ENCODE data around the gene MICU2. TPM values are rescaled to one million over a fixed set of nuclear protein-coding genes. Genes with fewer than 3 reads are reported as not detected.

The MICU2 gene
- total and polyA plus RNA-seq, 2 experiments from 2014 or later: 51.0 to 122 TPM

DNA sequence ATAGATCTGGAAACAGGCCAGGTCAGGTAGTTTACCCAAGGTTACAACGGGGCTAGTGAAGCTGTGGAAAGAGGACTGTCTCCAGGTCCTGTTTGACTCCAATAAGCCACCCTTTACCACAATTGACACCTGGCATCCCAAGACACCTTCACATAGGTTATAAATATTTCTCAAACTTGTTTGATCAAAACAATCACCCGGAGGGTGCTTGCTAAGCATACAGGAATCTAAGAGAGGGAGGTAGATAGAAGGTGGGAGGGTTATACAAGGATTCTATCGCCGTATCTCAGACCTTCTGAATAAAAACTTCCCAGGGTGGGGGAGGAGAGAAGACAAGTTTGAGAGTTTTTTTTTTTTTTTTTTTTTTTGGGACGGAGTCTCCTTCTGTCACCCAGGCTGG, 55.4 kb downstream of the MICU2 start:
- Mint-ChIP-seq H3K4me3 (no peak overlapping the region), H3K36me3 (ENCODE audit: low read depth) (peaks cover 20% of the 10 kb centered on the region; the same call in 2 of the 3 replicates), H3K4me1 (no peaks in the 10 kb centered on the region), H3K27ac (no peak overlapping the region), H3K27me3 (ENCODE audit: insufficient read depth, low read depth, poor library complexity) (peaks cover 4% of the 10 kb centered on the region), H3K9me3 (peaks cover 4% of the 10 kb centered on the region; the same call in 1 of the 3 replicates)
- Histone ChIP-seq H3K4me3 (no peak overlapping the region), H3K36me3 (ENCODE audit: insufficient read depth) (0 out of 2 replicates have a peak, but pooled peaks cover 3% of the 10 kb centered on the region), H3K4me2 (no peak overlapping the region), H3K79me2 (replicated peaks; ENCODE audit: insufficient read depth) (0 out of 2 replicates have a peak, but pooled peaks cover 13% of the 10 kb centered on the region), H4K20me1 (replicated peaks; ENCODE audit: insufficient read depth) (peaks cover 3% of the 10 kb centered on the region; the same call in 1 of the 2 replicates), H3K4me1 (ENCODE audit: insufficient read depth) (no peaks in the 10 kb centered on the region), H3F3A (replicated peaks; ENCODE audit: low read depth) (no peaks in the 10 kb centered on the region), H3K27ac (ENCODE audit: low read depth) (no peak overlapping the region), H2AFZ (no peak overlapping the region), H3K27me3 (ENCODE audit: insufficient read depth) (no peaks in the 10 kb centered on the region), H3K9me2 (ENCODE audit: insufficient read depth) (no peaks in the 10 kb centered on the region)
- ATAC-seq: no peak
- no peak for TF ChIP-seq ZNF114 (CRISPR knock-in tag; IDR thresholded peaks at IDR 0.05)
- TF ChIP-seq CREB1 (CRISPR knock-in tag; IDR thresholded peaks at IDR 0.05; ENCODE audit: low read depth): no peak
- DNase-seq (ENCODE audit: low spot score): no peak

DNA sequence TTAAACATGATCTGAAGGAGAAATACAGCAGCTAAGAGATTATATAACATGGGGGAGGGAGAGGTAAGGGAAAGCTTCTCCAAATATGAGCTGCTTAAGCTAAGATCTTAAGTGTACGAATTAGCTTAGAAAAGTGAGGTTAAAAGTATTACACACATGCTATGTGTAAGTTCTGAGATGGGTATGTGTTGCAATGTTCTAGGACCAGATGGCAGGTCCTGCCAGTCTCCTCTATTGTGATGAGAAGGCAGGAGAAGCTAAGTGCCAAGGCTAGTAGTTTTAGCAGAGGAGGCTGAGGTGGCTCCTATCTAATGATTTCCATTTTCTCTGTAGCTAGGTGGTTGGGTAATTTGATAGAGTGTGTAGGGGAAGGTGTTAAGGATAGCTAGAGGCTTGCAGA, 57.6 kb downstream of the MICU2 start:
- TF ChIP-seq NANOG (IDR thresholded peaks at IDR 0.05; ENCODE audit: borderline replicate concordance) (no peak), JUNB (IDR thresholded peaks at IDR 0.05; ENCODE audit: unreplicated experiment) (no peak), CREB1 (CRISPR knock-in tag; IDR thresholded peaks at IDR 0.05; ENCODE audit: low read depth) (no peak), POLR2AphosphoS5 (IDR thresholded peaks at IDR 0.05; ENCODE audit: low read depth) (no peak)
- TF ChIP-seq, protein P1, sequence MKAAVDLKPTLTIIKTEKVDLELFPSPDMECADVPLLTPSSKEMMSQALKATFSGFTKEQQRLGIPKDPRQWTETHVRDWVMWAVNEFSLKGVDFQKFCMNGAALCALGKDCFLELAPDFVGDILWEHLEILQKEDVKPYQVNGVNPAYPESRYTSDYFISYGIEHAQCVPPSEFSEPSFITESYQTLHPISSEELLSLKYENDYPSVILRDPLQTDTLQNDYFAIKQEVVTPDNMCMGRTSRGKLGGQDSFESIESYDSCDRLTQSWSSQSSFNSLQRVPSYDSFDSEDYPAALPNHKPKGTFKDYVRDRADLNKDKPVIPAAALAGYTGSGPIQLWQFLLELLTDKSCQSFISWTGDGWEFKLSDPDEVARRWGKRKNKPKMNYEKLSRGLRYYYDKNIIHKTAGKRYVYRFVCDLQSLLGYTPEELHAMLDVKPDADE (IDR thresholded peaks at IDR 0.05): no peak
- TF ChIP-seq, protein P2, sequence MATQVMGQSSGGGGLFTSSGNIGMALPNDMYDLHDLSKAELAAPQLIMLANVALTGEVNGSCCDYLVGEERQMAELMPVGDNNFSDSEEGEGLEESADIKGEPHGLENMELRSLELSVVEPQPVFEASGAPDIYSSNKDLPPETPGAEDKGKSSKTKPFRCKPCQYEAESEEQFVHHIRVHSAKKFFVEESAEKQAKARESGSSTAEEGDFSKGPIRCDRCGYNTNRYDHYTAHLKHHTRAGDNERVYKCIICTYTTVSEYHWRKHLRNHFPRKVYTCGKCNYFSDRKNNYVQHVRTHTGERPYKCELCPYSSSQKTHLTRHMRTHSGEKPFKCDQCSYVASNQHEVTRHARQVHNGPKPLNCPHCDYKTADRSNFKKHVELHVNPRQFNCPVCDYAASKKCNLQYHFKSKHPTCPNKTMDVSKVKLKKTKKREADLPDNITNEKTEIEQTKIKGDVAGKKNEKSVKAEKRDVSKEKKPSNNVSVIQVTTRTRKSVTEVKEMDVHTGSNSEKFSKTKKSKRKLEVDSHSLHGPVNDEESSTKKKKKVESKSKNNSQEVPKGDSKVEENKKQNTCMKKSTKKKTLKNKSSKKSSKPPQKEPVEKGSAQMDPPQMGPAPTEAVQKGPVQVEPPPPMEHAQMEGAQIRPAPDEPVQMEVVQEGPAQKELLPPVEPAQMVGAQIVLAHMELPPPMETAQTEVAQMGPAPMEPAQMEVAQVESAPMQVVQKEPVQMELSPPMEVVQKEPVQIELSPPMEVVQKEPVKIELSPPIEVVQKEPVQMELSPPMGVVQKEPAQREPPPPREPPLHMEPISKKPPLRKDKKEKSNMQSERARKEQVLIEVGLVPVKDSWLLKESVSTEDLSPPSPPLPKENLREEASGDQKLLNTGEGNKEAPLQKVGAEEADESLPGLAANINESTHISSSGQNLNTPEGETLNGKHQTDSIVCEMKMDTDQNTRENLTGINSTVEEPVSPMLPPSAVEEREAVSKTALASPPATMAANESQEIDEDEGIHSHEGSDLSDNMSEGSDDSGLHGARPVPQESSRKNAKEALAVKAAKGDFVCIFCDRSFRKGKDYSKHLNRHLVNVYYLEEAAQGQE (IDR thresholded peaks at IDR 0.05; ENCODE audit: unreplicated experiment): no peak
- H4K20me1 ChIP-seq (replicated peaks; ENCODE audit: insufficient read depth): peaks cover 9% of the 10 kb centered on the region; the same call in 1 of the 2 replicates
- H3K36me3 Mint-ChIP-seq (ENCODE audit: low read depth): peaks cover 8% of the 10 kb centered on the region; the same call in 1 of the 3 replicates

More for the DNA sequence above, 57.6 kb downstream of the MICU2 start:
- no peaks in the 10 kb centered on the region for H3K9me2 ChIP-seq (ENCODE audit: insufficient read depth)
- no peak overlapping the region for H3K27ac ChIP-seq (ENCODE audit: low read depth)
- H3K4me3 ChIP-seq: no peak overlapping the region
- no peaks in the 10 kb centered on the region for H3K36me3 ChIP-seq (ENCODE audit: insufficient read depth)
- DNase-seq (ENCODE audit: low spot score) (no peak), ATAC-seq (no peak)
- peaks cover 22% of the 10 kb centered on the region for H3K79me2 ChIP-seq (replicated peaks; ENCODE audit: insufficient read depth)
- no peak overlapping the region for H2AFZ ChIP-seq
- H3K27ac Mint-ChIP-seq: no peak overlapping the region
- H3K4me2 ChIP-seq: no peak overlapping the region
- no peaks in the 10 kb centered on the region for H3F3A ChIP-seq (replicated peaks; ENCODE audit: low read depth)
- H3K9me3 Mint-ChIP-seq: no peaks in the 10 kb centered on the region
- H3K27me3 ChIP-seq (ENCODE audit: insufficient read depth): no peaks in the 10 kb centered on the region
- H3K4me3 Mint-ChIP-seq: no peak overlapping the region
- peaks cover 3% of the 10 kb centered on the region; the same call in 2 of the 3 replicates for H3K4me1 Mint-ChIP-seq
- no peaks in the 10 kb centered on the region for H3K4me1 ChIP-seq (ENCODE audit: insufficient read depth)
- peaks cover 4% of the 10 kb centered on the region for H3K27me3 Mint-ChIP-seq (ENCODE audit: insufficient read depth, low read depth, poor library complexity)

All from GM23338 (cell line).